K562 (cell line): ENCODE data around the gene ID1. TPM values are rescaled to one million over a fixed set of nuclear protein-coding genes. Genes with fewer than 3 reads are reported as not detected.

Source experiments
- ATAC-seq: fragments of 200-7000 bp; cut with Tn5 transposase; 3 replicates; pipeline ENCODE4 v1.9.1; 2020; ENCODE audit warnings: moderate library complexity
- BruUV-seq: library from RNA; stranded (reverse); fragments of 400-500 nt; replicated peaks from 2 replicates; lab custom pipeline; 2021; lab: Mats Ljungman, UMichigan
- CTCF ChIA-PET: fragments of 300-600 bp; formaldehyde crosslinking; extraction: SDS; loops from one replicate; lab custom pipeline; 2021; ENCODE audit warnings: low intra/inter-chr PET ratio; lab: Yijun Ruan, JAX
- POLR2A ChIA-PET: fragments of 300-600, 350-650 bp; sonication (Branson Sonifier 250); formaldehyde crosslinking; extraction: SDS; loops from one replicate; lab custom pipeline; 2021; ENCODE audit warnings: antibody characterized with exemption, inconsistent platforms; lab: Yijun Ruan, JAX
- DNase-seq, 4 experiments: peaks; one replicate each; pipeline versions ENCODE4 v3.0.0 to v3.0.0-alpha.2; 2011 to 2018; ENCODE audit warnings: low spot score in 3 of 4, mixed read lengths in 3 of 4; ENCODE audit errors: extremely low read depth in 1 of 4
- FAIRE-seq: peaks from 2 replicates; lab custom pipeline; 2011; peaks lifted over from hg19 to GRCh38; lab: Jason Lieb, UNC
- H2AFZ ChIP-seq: 2 replicates; pipeline ENCODE4 v1.6.0; 2011; ENCODE audit warnings: low read depth, low read length, control low read depth, inconsistent platforms
- H3K27ac ChIP-seq: fragments of 200-600 bp; 3 replicates; pipeline ENCODE4 v1.8.0; 2011; ENCODE audit warnings: low read depth, mild to moderate bottlenecking, control low read depth, inconsistent platforms, low read length, moderate library complexity, mixed read lengths; ENCODE audit errors: extremely low read depth
- H3K27me3 ChIP-seq, 2 experiments: fragments of 300-600 bp in 1 of 2; 2 replicates in 1 of 2; 3 replicates in 1 of 2; pipeline versions ENCODE4 v1.6.0 to v1.8.0; 2011; ENCODE audit warnings: inconsistent platforms in 2 of 2, low read length in 2 of 2, mild to moderate bottlenecking in 1 of 2, mixed read lengths in 1 of 2, moderate library complexity in 1 of 2; ENCODE audit not compliant: control insufficient read depth in 2 of 2, insufficient read depth in 2 of 2
- H3K36me3 ChIP-seq: fragments of 300-600 bp; 3 replicates; pipeline ENCODE4 v1.8.0; 2011; ENCODE audit warnings: mild to moderate bottlenecking, low read length, inconsistent platforms; ENCODE audit not compliant: control insufficient read depth, insufficient read depth
- H3K4me1 ChIP-seq, 2 experiments: fragments of 200-600 bp in 1 of 2; replicated peaks in 1 of 2; 2 replicates in 1 of 2; 3 replicates in 1 of 2; pipeline versions ENCODE4 v1.5.1 to v1.8.0; 2011; ENCODE audit warnings: inconsistent platforms in 2 of 2, low read length in 2 of 2, mild to moderate bottlenecking in 1 of 2, mixed read lengths in 1 of 2, moderate library complexity in 1 of 2; ENCODE audit not compliant: control insufficient read depth in 2 of 2, insufficient read depth in 2 of 2
- H3K4me2 ChIP-seq: 2 replicates; pipeline ENCODE4 v1.6.1; 2011; ENCODE audit warnings: low read length, control low read depth, inconsistent platforms, mixed read lengths; ENCODE audit not compliant: insufficient read depth
- H3K4me3 ChIP-seq: fragments of 200-600 bp; sonication (generic), shearing (Covaris generic); 2 replicates; pipeline ENCODE4 v1.5.1; 2016; ENCODE audit warnings: control low read depth, inconsistent platforms
- H3K79me2 ChIP-seq: fragments of 200-600 bp; 3 replicates; pipeline ENCODE4 v1.8.0; 2011; ENCODE audit warnings: low read length, inconsistent platforms; ENCODE audit not compliant: control insufficient read depth, insufficient read depth
- H3K9ac ChIP-seq, 2 experiments: 2 replicates each; pipeline versions ENCODE4 v1.6.0 to v1.6.1; 2011; ENCODE audit warnings: low read depth in 2 of 2, low read length in 2 of 2, control low read depth in 1 of 2, inconsistent platforms in 1 of 2, mild to moderate bottlenecking in 1 of 2, mixed read lengths in 1 of 2; ENCODE audit not compliant: insufficient read depth in 1 of 2
- H3K9me1 ChIP-seq: one replicate; pipeline ENCODE4 v1.6.0; 2011; ENCODE audit warnings: inconsistent platforms, mild to moderate bottlenecking, low read length, moderate library complexity; ENCODE audit not compliant: control insufficient read depth, insufficient read depth
- H3K9me3 ChIP-seq: replicated peaks from 2 replicates; pipeline ENCODE4 v1.5.1; 2011; ENCODE audit warnings: low read depth, low read length, inconsistent platforms; ENCODE audit not compliant: control insufficient read depth, insufficient read depth
- H4K20me1 ChIP-seq: replicated peaks from 2 replicates; pipeline ENCODE4 v1.6.1; 2011; ENCODE audit warnings: low read length, inconsistent platforms, mixed read lengths; ENCODE audit not compliant: control insufficient read depth, insufficient read depth
- ARHGAP35 ChIP-seq: fragments of 450-650 bp; IDR thresholded peaks from 2 replicates; pipeline ENCODE4 v1.6.1; 2018; ENCODE audit not compliant: partially characterized antibody
- ARNT ChIP-seq, 2 experiments: fragments of 450-650 bp; IDR thresholded peaks; 2 replicates each; pipeline ENCODE4 v1.6.1; 2016; ENCODE audit warnings: mild to moderate bottlenecking in 1 of 2
- CSDE1 ChIP-seq, 2 experiments: fragments of 450-650 bp; IDR thresholded peaks; 2 replicates each; pipeline ENCODE4 v1.6.1; 2016; ENCODE audit warnings: mild to moderate bottlenecking in 1 of 2
- ESRRA ChIP-seq: fragments of 450-650 bp; IDR thresholded peaks from 2 replicates; pipeline ENCODE4 v1.6.1; 2014; ENCODE audit warnings: low read depth, mild to moderate bottlenecking, moderate library complexity, borderline replicate concordance
- HDGF ChIP-seq: fragments of 450-650 bp; IDR thresholded peaks from 2 replicates; pipeline ENCODE4 v1.6.1; 2016
- KAT7 ChIP-seq: sonication (generic); formaldehyde crosslinking; IDR thresholded peaks from 2 replicates; pipeline ENCODE4 v1.8.0; 2022; ENCODE audit warnings: missing genetic modification reagents, mild to moderate bottlenecking, borderline replicate concordance
- KDM1A ChIP-seq, 2 experiments: fragments of 450-650 bp; IDR thresholded peaks; 2 replicates each; pipeline ENCODE4 v1.6.1; 2016; ENCODE audit warnings: mild to moderate bottlenecking in 2 of 2
- KLF16 ChIP-seq: IDR thresholded peaks from 2 replicates; pipeline ENCODE4 v1.6.1; 2016; ENCODE audit warnings: antibody characterized with exemption
- MIER1 ChIP-seq: fragments of 450-650 bp; IDR thresholded peaks from 2 replicates; pipeline ENCODE4 v1.6.1; 2016; ENCODE audit warnings: antibody characterized with exemption, mild to moderate bottlenecking, low read depth
- RAD21 ChIP-seq, 2 experiments: fragments of 250-450 bp in 1 of 2; fragments of 450-650 bp in 1 of 2; sonication (Bioruptor Pico) in 1 of 2; formaldehyde crosslinking in 1 of 2; IDR thresholded peaks in 1 of 2; conservative IDR thresholded peaks in 1 of 2; 2 replicates each; pipeline versions ENCODE4 v1.4.0 to v1.8.0; 2020 to 2022; ENCODE audit warnings: mild to moderate bottlenecking in 2 of 2, moderate library complexity in 1 of 2
- SMARCA4 ChIP-seq: fragments of 450-650 bp; IDR thresholded peaks from 2 replicates; pipeline ENCODE4 v1.6.1; 2016
- TAF7 ChIP-seq: fragments of 450-650 bp; IDR thresholded peaks from 2 replicates; pipeline ENCODE4 v1.6.1; 2016; ENCODE audit warnings: missing genetic modification characterization, missing compliant biosample characterization
- TBL1XR1 ChIP-seq, 2 experiments: IDR thresholded peaks; 2 replicates each; pipeline ENCODE4 v1.6.1; 2012; ENCODE audit warnings: improper control_type of control experiment in 2 of 2, low read length in 2 of 2, mild to moderate bottlenecking in 1 of 2
- TCFL5 ChIP-seq: fragments of 250-450 bp; sonication (Bioruptor Pico); conservative IDR thresholded peaks from 2 replicates; pipeline ENCODE4 v1.6.1; 2021; ENCODE audit warnings: mild to moderate bottlenecking, moderate library complexity, matching md5 sums
- ZNF512 ChIP-seq: IDR thresholded peaks from 2 replicates; pipeline ENCODE4 v1.6.1; 2016; ENCODE audit warnings: missing genetic modification characterization, missing compliant biosample characterization
- WGBS: fragments of 100-300 bp; shearing (Covaris generic); methylation state at CpG from one replicate; pipeline ENCODE4 v1.1.6; 2016; ENCODE audit warnings: low coverage, mixed read lengths; ENCODE audit not compliant: insufficient coverage; ENCODE audit errors: missing lambda C conversion rate; 5-methylcytosine and 5-hydroxymethylcytosine counted together
- in situ Hi-C: fragments of 300-500 bp; cut with MboI; formaldehyde crosslinking; loops from 4 replicates; pipeline ENCODE4 v1.15.0; 2018; ENCODE audit warnings: inconsistent platforms, mixed read lengths
- intact Hi-C: fragments of 100-400 bp; cut with micrococcal nuclease; formaldehyde crosslinking; loops from 2 replicates; pipeline ENCODE4 v1.14.2; 2022
- polyA plus RNA-seq, 8 experiments: library from polyadenylated mRNA; depleted of rRNA in 4 of 8; stranded (reverse) in 5 of 8; unstranded in 3 of 8; fragments of >200 nt; fragmentation: Nextera tagmentation in 2 of 8; fragmentation: Illumina TruSeq in 1 of 8; extraction: Ambion mirVana in 2 of 8; extraction: Trizol in 1 of 8; gene quantifications; 2 replicates each; pipeline versions ENCODE4 v1.2.1 to v1.2.3, GENCODE V29; 2011 to 2014; ENCODE audit warnings: inconsistent platforms in 1 of 8, missing spikeins in 1 of 8
- total RNA-seq, 7 experiments: library from RNA; depleted of rRNA in 6 of 7; stranded (reverse); fragments of >200 nt in 6 of 7; fragmentation: Illumina TruSeq in 2 of 7; extraction: Trizol in 2 of 7; gene quantifications; 2 replicates each; pipeline versions ENCODE4 v1.2.1 to v1.2.3, GENCODE V29; 2011 to 2021; ENCODE audit warnings: low replicate concordance in 1 of 7
- TF ChIP-seq, protein P1 (sequence below): IDR thresholded peaks from 3 replicates; pipeline ENCODE4 v1.6.1; 2011; ENCODE audit warnings: borderline replicate concordance, mild to moderate bottlenecking; ENCODE audit not compliant: insufficient read length, insufficient read depth
- TF ChIP-seq, protein P2 (sequence below), 2 experiments: IDR thresholded peaks; 2 replicates each; pipeline ENCODE4 v1.6.1; 2011; ENCODE audit warnings: borderline replicate concordance in 1 of 2, control low read depth in 1 of 2, low read depth in 1 of 2, low read length in 1 of 2, mild to moderate bottlenecking in 1 of 2, mixed read lengths in 1 of 2, moderate library complexity in 1 of 2; ENCODE audit not compliant: insufficient read depth in 1 of 2, insufficient read length in 1 of 2, poor library complexity in 1 of 2, severe bottlenecking in 1 of 2; ENCODE audit errors: extremely low read depth in 1 of 2

The ID1 gene
- total and polyA plus RNA-seq, 9 of the 15 experiments (the other 6 are each of a cell fraction or from before 2014, with no cell fraction given) = 1.4 to 358 (median 65.0) TPM

DNA sequence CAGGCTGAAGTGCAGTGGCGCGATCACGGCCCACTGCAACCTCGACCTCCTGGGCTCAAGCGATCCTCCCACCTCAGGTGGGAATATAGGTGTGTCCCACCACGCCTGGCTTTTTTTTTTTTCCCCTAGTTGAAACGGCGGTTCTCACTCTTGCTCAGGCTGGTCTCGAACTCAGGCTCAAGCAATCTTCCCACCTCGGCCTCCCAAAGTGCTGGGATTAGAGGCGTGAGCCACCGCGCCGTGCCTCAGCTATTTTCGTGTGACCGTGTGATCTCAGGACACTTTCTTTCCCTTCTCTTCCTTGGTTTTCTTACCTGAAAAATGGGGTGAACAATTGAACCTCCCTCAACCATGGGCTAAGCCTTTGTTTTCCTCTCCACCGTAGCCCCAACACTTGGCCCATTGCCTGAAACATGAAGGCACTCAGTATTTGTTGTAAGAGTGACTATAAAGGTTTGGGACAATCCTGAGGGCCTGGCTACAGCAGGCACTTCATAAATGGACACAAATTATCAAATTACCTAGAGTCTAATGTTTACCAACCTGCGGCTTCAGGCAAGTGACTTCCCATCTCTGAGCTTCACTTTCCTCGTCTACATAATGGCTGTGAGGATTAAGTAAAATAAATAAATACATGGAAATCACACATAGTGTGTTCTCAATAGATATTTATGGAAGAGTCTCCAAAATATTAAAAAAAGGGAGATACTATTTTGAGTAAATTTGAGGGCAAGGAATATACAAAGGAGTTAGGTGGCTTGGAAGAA, 31.4 kb upstream of the ID1 start:
- Histone ChIP-seq H3K4me3 (peak overlapping the region; percentile 84), H3K27ac (peak overlapping the region; percentile 96), H4K20me1 (no peaks in the 10 kb centered on the region), H2AFZ (peak overlapping the region; percentile 89), H3K9me1 (no peaks in the 10 kb centered on the region), H3K4me1 (peaks cover 10 to 46% of the 10 kb centered on the region in 2 experiments; a peak in 4 of 5 replicates), H3K4me2 (peak overlapping the region; percentile 97), H3K9ac (peak overlapping the region; percentile 90 to 95), H3K79me2 (peaks cover 19% of the 10 kb centered on the region), H3K9me3 (0 out of 2 replicates have a peak, but pooled peaks cover 4% of the 10 kb centered on the region), H3K36me3 (peaks cover 26% of the 10 kb centered on the region; the same call in 2 of the 3 replicates), H3K27me3 (no peaks in the 10 kb centered on the region)
- intact Hi-C loops (loop anchor here (1.0 to 2.0 kb wide), 3 partner anchors 17 to 37 kb away; partner anchors contain the start of gene ID1), in situ Hi-C loops (loop anchor here (5.0 kb wide), 1 partner anchor 154 kb away; no protein-coding TSS in a partner anchor)
- peak; percentile 0 for ATAC-seq
- 1% methylated on average over 11 of the region's 19 CpGs for WGBS
- peak in 2 of 4 experiments; percentile 14 to 48 for DNase-seq
- BruUV-seq = TSS peak; percentile 77
- CTCF ChIA-PET = interaction anchor here (1.2 to 1.4 kb wide), 3 partner anchors 31 to 48 kb away, joined by 3 to 5 read pairs (median 4); partner anchors contain the start of gene ID1
- FAIRE-seq = no peak
- POLR2A ChIA-PET = interaction anchor here (0.5 to 3.5 kb wide), 15 partner anchors 12 to 158 kb away, joined by 3 to 107 read pairs (median 4); partner anchors contain the start of genes BCL2L1 and ID1
- peak; percentile 93; the same call in 1 of the 2 replicates for TF ChIP-seq HDGF
- TF ChIP-seq ARNT (IDR thresholded peaks at IDR 0.05) = peak in 1 of 2 experiments; percentile 63; a peak in 1 of 4 replicates
- peak; percentile 64; the same call in 1 of the 2 replicates for TF ChIP-seq MIER1
- no peak for TF ChIP-seq RAD21 (CRISPR knock-in tag; conservative IDR thresholded peaks at IDR 0.05 in 1 of 2, IDR thresholded peaks at IDR 0.05 in 1 of 2)
- peak; percentile 79; the same call in 1 of the 2 replicates for TF ChIP-seq KAT7 (CRISPR knock-in tag)
- no peak for TF ChIP-seq TAF7 (tag)
- TF ChIP-seq, protein P1, sequence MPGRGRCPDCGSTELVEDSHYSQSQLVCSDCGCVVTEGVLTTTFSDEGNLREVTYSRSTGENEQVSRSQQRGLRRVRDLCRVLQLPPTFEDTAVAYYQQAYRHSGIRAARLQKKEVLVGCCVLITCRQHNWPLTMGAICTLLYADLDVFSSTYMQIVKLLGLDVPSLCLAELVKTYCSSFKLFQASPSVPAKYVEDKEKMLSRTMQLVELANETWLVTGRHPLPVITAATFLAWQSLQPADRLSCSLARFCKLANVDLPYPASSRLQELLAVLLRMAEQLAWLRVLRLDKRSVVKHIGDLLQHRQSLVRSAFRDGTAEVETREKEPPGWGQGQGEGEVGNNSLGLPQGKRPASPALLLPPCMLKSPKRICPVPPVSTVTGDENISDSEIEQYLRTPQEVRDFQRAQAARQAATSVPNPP = no peak
- TF ChIP-seq TCFL5 (CRISPR knock-in tag) = no peak
- no peak for TF ChIP-seq CSDE1 (IDR thresholded peaks at IDR 0.05)
- TF ChIP-seq ARHGAP35 = peak; percentile 38
- no peak for TF ChIP-seq ESRRA
- TF ChIP-seq ZNF512 = 0 out of 2 replicates have a peak, but pooled peaks have one; percentile 75
- 0 out of 4 replicates have a peak, but pooled peaks of 1 of the 2 experiments have one; percentile 17 for TF ChIP-seq TBL1XR1 (IDR thresholded peaks at IDR 0.05; ENCODE audit: low read length in 2 of 2)
- TF ChIP-seq KLF16 = no peak
- peak in 1 of 2 experiments; percentile 46; a peak in 1 of 4 replicates for TF ChIP-seq KDM1A (IDR thresholded peaks at IDR 0.05)
- TF ChIP-seq, protein P2, sequence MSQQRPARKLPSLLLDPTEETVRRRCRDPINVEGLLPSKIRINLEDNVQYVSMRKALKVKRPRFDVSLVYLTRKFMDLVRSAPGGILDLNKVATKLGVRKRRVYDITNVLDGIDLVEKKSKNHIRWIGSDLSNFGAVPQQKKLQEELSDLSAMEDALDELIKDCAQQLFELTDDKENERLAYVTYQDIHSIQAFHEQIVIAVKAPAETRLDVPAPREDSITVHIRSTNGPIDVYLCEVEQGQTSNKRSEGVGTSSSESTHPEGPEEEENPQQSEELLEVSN (IDR thresholded peaks at IDR 0.05; ENCODE audit: borderline replicate concordance in 1 of 2, extremely low read depth in 1 of 2, insufficient read depth in 1 of 2, insufficient read length in 1 of 2, low read depth in 1 of 2, low read length in 1 of 2, poor library complexity in 1 of 2, severe bottlenecking in 1 of 2) = peak in 1 of 2 experiments; percentile 4
- peak; percentile 65 for TF ChIP-seq SMARCA4
